Mucosa of descending colon (tissue), 3 donors: Measurements from ENCODE around the gene TP53I3. TPM values are rescaled to one million over a fixed set of nuclear protein-coding genes. Genes with fewer than 3 reads are reported as not detected.
A peak's percentile ranks its signal among the peaks of the same experiment; 100 is the strongest.

Experiments used
- ATAC-seq: fragments of 200-7000 bp; cut with Tn5 transposase; one replicate; pipeline ENCODE4 v1.9.1; 2020; ENCODE audit warnings: mild to moderate bottlenecking, moderate library complexity
- DNase-seq, 3 donors: peaks; one replicate each; pipeline ENCODE4 v3.0.0-alpha.2; 2020
- H3K36me3 ChIP-seq: fragments of 200-600 bp; one replicate; pipeline ENCODE4 v1.8.0; 2021; ENCODE audit warnings: low read depth, mild to moderate bottlenecking
- H3K4me1 ChIP-seq: fragments of 200-600 bp; one replicate; pipeline ENCODE4 v1.8.0; 2021; ENCODE audit warnings: low read depth, mild to moderate bottlenecking
- H3K4me3 ChIP-seq: fragments of 200-600 bp; one replicate; pipeline ENCODE4 v1.8.0; 2021; ENCODE audit warnings: mild to moderate bottlenecking
- H3K9me3 ChIP-seq: fragments of 200-600 bp; one replicate; pipeline ENCODE4 v1.8.0; 2021; ENCODE audit warnings: mild to moderate bottlenecking
- CTCF ChIP-seq: fragments of 200-600 bp; IDR thresholded peaks from one replicate; pipeline ENCODE4 v1.8.0; 2022; ENCODE audit warnings: antibody characterized with exemption, mild to moderate bottlenecking
- intact Hi-C, 2 donors: fragments of 100-400 bp; cut with DNase I in 1 of 2; cut with micrococcal nuclease in 1 of 2; formaldehyde crosslinking; loops; one replicate each; pipeline versions ENCODE4 v1.11.0 to v1.11.1; 2022; cut with DNase I, micrococcal nuclease
- total RNA-seq, 3 donors: library from RNA; stranded (reverse); fragmentation: NEBNext Ultra II Directional in 2 of 3; extraction: Animal tissue kit (Norgen Biotek cat#: 25700) in 2 of 3; gene quantifications; one replicate each; pipeline versions ENCODE4 v1.2.1 to v1.2.4, GENCODE V29; 2021 to 2023
- donor health status: DM: no; HTN: no; CAD: no; lungs with moderate emphysema.
- donor health status: DM: no; HTN: no; CAD: no.
- donor health status: DM: no; HTN: yes; CAD: no.

TP53I3 gene
- total RNA-seq, 3 donors from 2014 or later, result 66.9 to 121 (median 96.7) TPM

GRCh38 chr2:24082787-24083566, 1.7 kb downstream of the TP53I3 start:
- ATAC-seq (no peak), DNase-seq (peak; percentile 23 to 54 (median 37))
- Histone ChIP-seq H3K4me3 (no peak overlapping the region), H3K9me3 (no peaks in the 10 kb centered on the region), H3K36me3 (no peaks in the 10 kb centered on the region), H3K4me1 (peaks cover 21% of the 10 kb centered on the region)
- TF ChIP-seq CTCF, result no peak
- intact Hi-C loops, result no loop called here

GRCh38 chr2:24080701-24081100, 3.9 kb downstream of the TP53I3 start:
- TF ChIP-seq CTCF, result no peak
- ATAC-seq (no peak), DNase-seq (no peak)
- H3K9me3 ChIP-seq, result no peaks in the 10 kb centered on the region
- H3K4me3 ChIP-seq, result no peak overlapping the region
- H3K36me3 ChIP-seq, result no peaks in the 10 kb centered on the region
- intact Hi-C loops, result no loop called here
- peaks cover 22% of the 10 kb centered on the region for H3K4me1 ChIP-seq

- no peak for TF ChIP-seq CTCF
- Histone ChIP-seq H3K4me3 (no peak overlapping the region), H3K9me3 (no peaks in the 10 kb centered on the region), H3K4me1 (peaks cover 22% of the 10 kb centered on the region), H3K36me3 (no peaks in the 10 kb centered on the region)
- no peak for ATAC-seq
- intact Hi-C loops, result loop anchor here in 1 of 2 donors (5.0 kb wide), 1 partner anchor 151 kb away; the partner anchor contains the start of gene ATAD2B
- peak in 1 of 3 donors; percentile 17 for DNase-seq
Measured at GRCh38 chr2:24077879-24078278, 6.8 kb downstream of the TP53I3 start.

GRCh38 chr2:24077535-24077877, 7.1 kb downstream of the TP53I3 start:
- intact Hi-C loops, result loop anchor here in 1 of 2 donors (5.0 kb wide), 1 partner anchor 150 kb away; the partner anchor contains the start of gene ATAD2B
- Histone ChIP-seq H3K9me3 (no peaks in the 10 kb centered on the region), H3K36me3 (no peaks in the 10 kb centered on the region), H3K4me1 (peaks cover 19% of the 10 kb centered on the region), H3K4me3 (peak overlapping the region; percentile 24)
- DNase-seq (no peak), ATAC-seq (no peak)
- no peak for TF ChIP-seq CTCF

- no peaks in the 10 kb centered on the region for H3K36me3 ChIP-seq
- no peaks in the 10 kb centered on the region for H3K9me3 ChIP-seq
- DNase-seq (peak in 1 of 3 donors; percentile 65), ATAC-seq (peak; percentile 9)
- H3K4me1 ChIP-seq, result peaks cover 19% of the 10 kb centered on the region
- TF ChIP-seq CTCF, result no peak
- peak overlapping the region; percentile 24 for H3K4me3 ChIP-seq
- intact Hi-C loops, result loop anchor here in 1 of 2 donors (5.0 kb wide), 1 partner anchor 150 kb away; the partner anchor contains the start of gene ATAD2B
Measured at GRCh38 chr2:24076849-24077534, 7.6 kb downstream of the TP53I3 start.
